Gastroesophageal sphincter (tissue), 4 donors: ENCODE results near the gene HM13. TPM values are rescaled to one million over a fixed set of nuclear protein-coding genes. Genes with fewer than 3 reads are reported as not detected.

Source experiments
- ATAC-seq: fragments of 150-250 bp; one replicate; pipeline ENCODE4 v1.9.1; 2016; ENCODE audit warnings: mild to moderate bottlenecking, moderate library complexity
- H3K27ac ChIP-seq, 4 donors: fragments of 200-600 bp; sonication (generic) in 3 of 4; 1 replicate in 3 of 4; 2 replicates in 1 of 4; pipeline ENCODE4 v1.5.1; 2016 to 2019
- H3K27me3 ChIP-seq: fragments of 200-600 bp; sonication (generic); one replicate; pipeline ENCODE4 v1.5.1; 2019
- H3K36me3 ChIP-seq, 2 donors: fragments of 200-600 bp; sonication (generic); one replicate each; pipeline ENCODE4 v1.5.1; 2019; ENCODE audit warnings: control low read depth in 1 of 2
- H3K4me1 ChIP-seq, 3 donors: fragments of 200-600 bp; sonication (generic); 1 replicate in 2 of 3; 2 replicates in 1 of 3; pipeline ENCODE4 v1.5.1; 2016 to 2019; ENCODE audit warnings: control low read depth in 2 of 3
- H3K4me3 ChIP-seq, 2 donors: fragments of 200-600 bp; sonication (generic); one replicate each; pipeline ENCODE4 v1.5.1; 2019; ENCODE audit warnings: mild to moderate bottlenecking in 1 of 2, moderate library complexity in 1 of 2
- H3K9me3 ChIP-seq, 3 donors: fragments of 200-600 bp; sonication (generic); one replicate each; pipeline ENCODE4 v1.5.1; 2017 to 2019; ENCODE audit warnings: control low read depth in 2 of 3
- CTCF ChIP-seq, 4 experiments: fragments of 200-600 bp in 2 of 4; fragments of 450-650 bp in 2 of 4; sonication (generic) in 1 of 4; IDR thresholded peaks; one replicate each; pipeline ENCODE4 v1.5.1; 2017 to 2019; ENCODE audit warnings: antibody characterized with exemption in 4 of 4, mild to moderate bottlenecking in 2 of 4, moderate library complexity in 2 of 4
- EP300 ChIP-seq: sonication (generic); formaldehyde crosslinking; IDR thresholded peaks from one replicate; pipeline ENCODE4 v1.6.1; 2017; ENCODE audit warnings: antibody characterized with exemption, mild to moderate bottlenecking
- POLR2A ChIP-seq, 2 donors: fragments of 450-650 bp; IDR thresholded peaks; one replicate each; pipeline ENCODE4 v1.6.1; 2017; ENCODE audit warnings: antibody characterized with exemption in 2 of 2, mild to moderate bottlenecking in 2 of 2, moderate library complexity in 1 of 2
- POLR2AphosphoS5 ChIP-seq: sonication (generic); formaldehyde crosslinking; IDR thresholded peaks from one replicate; pipeline ENCODE4 v1.6.1; 2017; ENCODE audit warnings: antibody characterized with exemption
- WGBS, 2 donors: methylation state at CpG; one replicate each; pipeline ENCODE4 v1.1.5; 2018; ENCODE audit warnings: low coverage in 1 of 2; 5-methylcytosine and 5-hydroxymethylcytosine counted together
- total RNA-seq, 4 donors: library from RNA; depleted of rRNA; stranded (reverse); fragments of >200 nt; gene quantifications; one replicate each; pipeline ENCODE4 v1.1.0, GENCODE V29; 2016

Gene HM13
- total RNA-seq, 4 donors from 2014 or later = 39.1 to 55.9 (median 44.8) TPM

- H3K9me3 ChIP-seq = no peaks in the 10 kb centered on the region
- no peak overlapping the region for H3K4me3 ChIP-seq
- no peaks in the 10 kb centered on the region for H3K36me3 ChIP-seq
- no peak for ATAC-seq
- H3K4me1 ChIP-seq = peaks cover 0 to 37% (median 0%) of the 10 kb centered on the region in 3 donors
- no peak for TF ChIP-seq POLR2AphosphoS5
- no peak for TF ChIP-seq EP300
- TF ChIP-seq POLR2A (IDR thresholded peaks at IDR 0.05) = no peak
- no peak for TF ChIP-seq CTCF (IDR thresholded peaks at IDR 0.05)
- WGBS, 2 donors = 50 to 100% methylated on average over 3 of the region's 11 CpGs
- H3K27me3 ChIP-seq = no peaks in the 10 kb centered on the region
- peak overlapping the region in 3 of 4 donors; percentile 53 to 81 (median 59) for H3K27ac ChIP-seq
Observed at GRCh38 chr20:31593221-31594001, 79.2 kb downstream of the HM13 start.

GRCh38 chr20:31594002-31594557, 79.8 kb downstream of the HM13 start:
- Histone ChIP-seq H3K27me3 (no peaks in the 10 kb centered on the region), H3K9me3 (no peaks in the 10 kb centered on the region), H3K4me1 (peaks cover 0 to 34% (median 0%) of the 10 kb centered on the region in 3 donors), H3K36me3 (no peaks in the 10 kb centered on the region), H3K27ac (peak overlapping the region in 3 of 4 donors; percentile 59 to 81 (median 78)), H3K4me3 (no peak overlapping the region)
- 75 to 97% methylated on average over 1 to 9 of the region's 13 CpGs for WGBS, 2 donors
- ATAC-seq = no peak
- TF ChIP-seq CTCF (IDR thresholded peaks at IDR 0.05) = no peak
- no peak for TF ChIP-seq POLR2AphosphoS5
- no peak for TF ChIP-seq EP300
- no peak for TF ChIP-seq POLR2A (IDR thresholded peaks at IDR 0.05)

- peak; percentile 32 for ATAC-seq
- Histone ChIP-seq H3K27ac (peak overlapping the region in 3 of 4 donors; percentile 78 to 81 (median 80)), H3K4me1 (peaks cover 0 to 34% (median 0%) of the 10 kb centered on the region in 3 donors), H3K9me3 (no peaks in the 10 kb centered on the region), H3K27me3 (no peaks in the 10 kb centered on the region), H3K4me3 (no peak overlapping the region), H3K36me3 (no peaks in the 10 kb centered on the region)
- 83 to 90% methylated on average over 6 to 7 of the region's 11 CpGs for WGBS, 2 donors
- TF ChIP-seq EP300 (no peak), CTCF (IDR thresholded peaks at IDR 0.05) (no peak), POLR2A (IDR thresholded peaks at IDR 0.05) (no peak), POLR2AphosphoS5 (no peak)
Observed at GRCh38 chr20:31594558-31595379, 80.5 kb downstream of the HM13 start.

- no peaks in the 10 kb centered on the region for H3K36me3 ChIP-seq
- no peak for TF ChIP-seq POLR2AphosphoS5
- TF ChIP-seq EP300 = no peak
- no peak for TF ChIP-seq CTCF (IDR thresholded peaks at IDR 0.05)
- no peak for TF ChIP-seq POLR2A (IDR thresholded peaks at IDR 0.05)
- 53 to 82% methylated on average over 2 of the region's 3 CpGs for WGBS, 2 donors
- ATAC-seq = no peak
- peaks cover 0 to 34% (median 0%) of the 10 kb centered on the region in 3 donors for H3K4me1 ChIP-seq
- H3K4me3 ChIP-seq = no peak overlapping the region
- H3K27ac ChIP-seq = peak overlapping the region; percentile 18 to 81 (median 79)
- H3K9me3 ChIP-seq = no peaks in the 10 kb centered on the region
- H3K27me3 ChIP-seq = no peaks in the 10 kb centered on the region
Observed at GRCh38 chr20:31595380-31595653, 81.1 kb downstream of the HM13 start.
